HepG2 (cell line): ENCODE data around the gene PFKFB2. TPM values are rescaled to one million over a fixed set of nuclear protein-coding genes. Genes with fewer than 3 reads are reported as not detected.

Source experiments
- GABPA ChIP-seq, 2 experiments: IDR thresholded peaks; 2 replicates each; pipeline ENCODE4 v1.6.1; 2011 to 2016; ENCODE audit warnings: low read depth in 2 of 2, low read length in 1 of 2, missing biosample characterization in 1 of 2, missing genetic modification characterization in 1 of 2
- HDAC2 ChIP-seq: sonication (generic); formaldehyde crosslinking; IDR thresholded peaks from 2 replicates; pipeline ENCODE4 v1.4.0; 2020; ENCODE audit warnings: missing genetic modification reagents
- HES4 ChIP-seq: sonication (generic); formaldehyde crosslinking; IDR thresholded peaks from 2 replicates; pipeline ENCODE4 v1.9.0; 2021; ENCODE audit warnings: mild to moderate bottlenecking, missing genetic modification reagents, borderline replicate concordance
- POGZ ChIP-seq: sonication (generic); formaldehyde crosslinking; IDR thresholded peaks from 2 replicates; pipeline ENCODE4 v1.4.0; 2020; ENCODE audit warnings: mild to moderate bottlenecking, missing genetic modification reagents
- RARG ChIP-seq: sonication (generic); formaldehyde crosslinking; IDR thresholded peaks from 2 replicates; pipeline ENCODE4 v1.4.0; 2020; ENCODE audit warnings: low read depth, mild to moderate bottlenecking, missing genetic modification reagents
- SALL1 ChIP-seq: sonication (generic); formaldehyde crosslinking; IDR thresholded peaks from 2 replicates; pipeline ENCODE4 v1.8.0; 2022; ENCODE audit warnings: mild to moderate bottlenecking, missing genetic modification reagents
- TRIM24 ChIP-seq: sonication (generic); formaldehyde crosslinking; IDR thresholded peaks from 2 replicates; pipeline ENCODE4 v1.8.0; 2022; ENCODE audit warnings: mild to moderate bottlenecking, missing genetic modification reagents
- ZBTB1 ChIP-seq: sonication (generic); formaldehyde crosslinking; IDR thresholded peaks from 2 replicates; pipeline ENCODE4 v1.4.0; 2020; ENCODE audit warnings: missing genetic modification reagents, borderline replicate concordance
- ZIK1 ChIP-seq: sonication (generic); formaldehyde crosslinking; IDR thresholded peaks from 2 replicates; pipeline ENCODE4 v1.5.0; 2020; ENCODE audit warnings: mild to moderate bottlenecking, low read depth, missing genetic modification reagents, borderline replicate concordance
- ZNF703 ChIP-seq: sonication (generic); formaldehyde crosslinking; IDR thresholded peaks from 2 replicates; pipeline ENCODE4 v1.5.1; 2020; ENCODE audit warnings: missing genetic modification reagents, mild to moderate bottlenecking, moderate library complexity, borderline replicate concordance
- ZNF761 ChIP-seq: sonication (generic); formaldehyde crosslinking; conservative IDR thresholded peaks from 2 replicates; pipeline ENCODE4 v1.4.0; 2020; ENCODE audit warnings: mild to moderate bottlenecking, missing genetic modification reagents
- polyA plus RNA-seq, 8 experiments: library from polyadenylated mRNA; depleted of rRNA in 3 of 8; stranded (reverse) in 7 of 8; unstranded in 1 of 8; fragments of >200 nt; fragmentation: Illumina TruSeq in 4 of 8; extraction: Trizol in 4 of 8; gene quantifications; 2 replicates each; pipeline versions ENCODE4 v1.2.1 to v1.2.3, GENCODE V29; 2011 to 2016; ENCODE audit warnings: low read depth in 4 of 8, missing spikeins in 1 of 8, mixed read lengths in 1 of 8; ENCODE audit not compliant: insufficient read depth in 1 of 8
- total RNA-seq, 5 experiments: library from RNA; depleted of rRNA; stranded (reverse); fragments of >200 nt; fragmentation: Illumina TruSeq; extraction: Trizol; gene quantifications; 2 replicates each; pipeline ENCODE4 v1.2.3, GENCODE V29; 2016; ENCODE audit warnings: low read depth in 1 of 5
- TF ChIP-seq, protein P1 (sequence below): sonication (generic); formaldehyde crosslinking; IDR thresholded peaks from 2 replicates; pipeline ENCODE4 v1.4.0; 2020; ENCODE audit warnings: missing genetic modification reagents, borderline replicate concordance
- TF ChIP-seq, protein P2 (sequence below): sonication (generic); formaldehyde crosslinking; IDR thresholded peaks from 2 replicates; pipeline ENCODE4 v1.4.0; 2020; ENCODE audit warnings: missing genetic modification reagents, borderline replicate concordance
- TF ChIP-seq, protein P3 (sequence below): sonication (generic); formaldehyde crosslinking; IDR thresholded peaks from 2 replicates; pipeline ENCODE4 v1.4.0; 2020; ENCODE audit warnings: missing genetic modification reagents
- TF ChIP-seq, protein P4 (sequence below): sonication (generic); formaldehyde crosslinking; IDR thresholded peaks from 2 replicates; pipeline ENCODE4 v1.8.1; 2023; ENCODE audit warnings: mild to moderate bottlenecking, missing genetic modification reagents
- TF ChIP-seq, protein P5 (sequence below): sonication (generic); formaldehyde crosslinking; IDR thresholded peaks from 2 replicates; pipeline ENCODE4 v1.4.0; 2020; ENCODE audit warnings: missing genetic modification reagents
- TF ChIP-seq, protein P6 (sequence below): sonication (generic); formaldehyde crosslinking; IDR thresholded peaks from 2 replicates; pipeline ENCODE4 v1.4.0; 2020; ENCODE audit warnings: mild to moderate bottlenecking, low read depth, missing genetic modification reagents

PFKFB2 gene
- total and polyA plus RNA-seq, 2 of the 13 experiments (the other 11 are each of a cell fraction or from before 2014, with no cell fraction given) = 4.6 to 10.6 TPM

DNA sequence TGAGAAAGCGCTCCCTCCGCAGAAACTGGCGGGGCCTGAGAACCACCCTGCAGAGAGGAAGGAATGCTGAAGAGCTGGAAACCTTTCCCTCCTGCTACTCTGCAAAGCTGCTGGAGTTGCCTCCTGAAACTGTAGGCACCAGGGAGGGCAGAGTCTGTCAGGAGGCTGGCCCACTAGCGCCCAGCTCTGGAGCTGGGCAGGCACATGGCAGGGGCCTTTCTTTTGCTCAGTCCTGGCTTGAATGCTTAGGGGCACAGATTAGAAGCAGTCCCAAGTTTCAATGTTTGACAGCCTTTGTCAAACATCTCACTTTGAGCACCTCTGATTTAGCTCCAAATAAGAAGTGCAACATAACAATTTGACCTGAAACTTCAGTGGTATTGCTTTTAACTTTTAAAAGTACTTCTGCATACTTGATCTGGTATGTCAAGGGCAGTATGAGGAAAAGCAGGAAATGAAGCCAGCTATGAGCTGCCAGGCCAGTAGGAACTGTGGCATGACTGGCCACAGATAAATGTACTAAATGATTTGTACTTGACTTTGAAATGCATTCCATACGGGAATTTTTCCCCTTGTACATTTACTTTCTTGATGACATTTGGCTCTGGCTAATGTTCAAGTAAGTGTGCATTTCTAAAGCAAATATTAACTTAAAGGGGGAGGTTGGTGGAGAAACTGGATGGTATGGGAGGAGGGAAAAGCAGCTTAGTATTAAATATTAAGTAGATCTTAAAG is 27.8 kb upstream of the PFKFB2 start (continued):
- TF ChIP-seq, protein P1, sequence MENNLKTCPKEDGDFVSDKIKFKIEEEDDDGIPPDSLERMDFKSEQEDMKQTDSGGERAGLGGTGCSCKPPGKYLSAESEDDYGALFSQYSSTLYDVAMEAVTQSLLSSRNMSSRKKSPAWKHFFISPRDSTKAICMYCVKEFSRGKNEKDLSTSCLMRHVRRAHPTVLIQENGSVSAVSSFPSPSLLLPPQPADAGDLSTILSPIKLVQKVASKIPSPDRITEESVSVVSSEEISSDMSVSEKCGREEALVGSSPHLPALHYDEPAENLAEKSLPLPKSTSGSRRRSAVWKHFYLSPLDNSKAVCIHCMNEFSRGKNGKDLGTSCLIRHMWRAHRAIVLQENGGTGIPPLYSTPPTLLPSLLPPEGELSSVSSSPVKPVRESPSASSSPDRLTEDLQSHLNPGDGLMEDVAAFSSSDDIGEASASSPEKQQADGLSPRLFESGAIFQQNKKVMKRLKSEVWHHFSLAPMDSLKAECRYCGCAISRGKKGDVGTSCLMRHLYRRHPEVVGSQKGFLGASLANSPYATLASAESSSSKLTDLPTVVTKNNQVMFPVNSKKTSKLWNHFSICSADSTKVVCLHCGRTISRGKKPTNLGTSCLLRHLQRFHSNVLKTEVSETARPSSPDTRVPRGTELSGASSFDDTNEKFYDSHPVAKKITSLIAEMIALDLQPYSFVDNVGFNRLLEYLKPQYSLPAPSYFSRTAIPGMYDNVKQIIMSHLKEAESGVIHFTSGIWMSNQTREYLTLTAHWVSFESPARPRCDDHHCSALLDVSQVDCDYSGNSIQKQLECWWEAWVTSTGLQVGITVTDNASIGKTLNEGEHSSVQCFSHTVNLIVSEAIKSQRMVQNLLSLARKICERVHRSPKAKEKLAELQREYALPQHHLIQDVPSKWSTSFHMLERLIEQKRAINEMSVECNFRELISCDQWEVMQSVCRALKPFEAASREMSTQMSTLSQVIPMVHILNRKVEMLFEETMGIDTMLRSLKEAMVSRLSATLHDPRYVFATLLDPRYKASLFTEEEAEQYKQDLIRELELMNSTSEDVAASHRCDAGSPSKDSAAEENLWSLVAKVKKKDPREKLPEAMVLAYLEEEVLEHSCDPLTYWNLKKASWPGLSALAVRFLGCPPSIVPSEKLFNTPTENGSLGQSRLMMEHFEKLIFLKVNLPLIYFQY (CRISPR knock-in tag) = no peak
- TF ChIP-seq HDAC2 (CRISPR knock-in tag) = peak; percentile 89
- no peak for TF ChIP-seq TRIM24 (CRISPR knock-in tag)
- no peak for TF ChIP-seq HES4 (CRISPR knock-in tag)
- TF ChIP-seq, protein P2, sequence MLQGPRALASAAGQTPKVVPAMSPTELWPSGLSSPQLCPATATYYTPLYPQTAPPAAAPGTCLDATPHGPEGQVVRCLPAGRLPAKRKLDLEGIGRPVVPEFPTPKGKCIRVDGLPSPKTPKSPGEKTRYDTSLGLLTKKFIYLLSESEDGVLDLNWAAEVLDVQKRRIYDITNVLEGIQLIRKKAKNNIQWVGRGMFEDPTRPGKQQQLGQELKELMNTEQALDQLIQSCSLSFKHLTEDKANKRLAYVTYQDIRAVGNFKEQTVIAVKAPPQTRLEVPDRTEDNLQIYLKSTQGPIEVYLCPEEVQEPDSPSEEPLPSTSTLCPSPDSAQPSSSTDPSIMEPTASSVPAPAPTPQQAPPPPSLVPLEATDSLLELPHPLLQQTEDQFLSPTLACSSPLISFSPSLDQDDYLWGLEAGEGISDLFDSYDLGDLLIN (CRISPR knock-in tag) = no peak
- TF ChIP-seq ZNF703 (CRISPR knock-in tag) = no peak
- TF ChIP-seq RARG (CRISPR knock-in tag) = no peak
- TF ChIP-seq, protein P3, sequence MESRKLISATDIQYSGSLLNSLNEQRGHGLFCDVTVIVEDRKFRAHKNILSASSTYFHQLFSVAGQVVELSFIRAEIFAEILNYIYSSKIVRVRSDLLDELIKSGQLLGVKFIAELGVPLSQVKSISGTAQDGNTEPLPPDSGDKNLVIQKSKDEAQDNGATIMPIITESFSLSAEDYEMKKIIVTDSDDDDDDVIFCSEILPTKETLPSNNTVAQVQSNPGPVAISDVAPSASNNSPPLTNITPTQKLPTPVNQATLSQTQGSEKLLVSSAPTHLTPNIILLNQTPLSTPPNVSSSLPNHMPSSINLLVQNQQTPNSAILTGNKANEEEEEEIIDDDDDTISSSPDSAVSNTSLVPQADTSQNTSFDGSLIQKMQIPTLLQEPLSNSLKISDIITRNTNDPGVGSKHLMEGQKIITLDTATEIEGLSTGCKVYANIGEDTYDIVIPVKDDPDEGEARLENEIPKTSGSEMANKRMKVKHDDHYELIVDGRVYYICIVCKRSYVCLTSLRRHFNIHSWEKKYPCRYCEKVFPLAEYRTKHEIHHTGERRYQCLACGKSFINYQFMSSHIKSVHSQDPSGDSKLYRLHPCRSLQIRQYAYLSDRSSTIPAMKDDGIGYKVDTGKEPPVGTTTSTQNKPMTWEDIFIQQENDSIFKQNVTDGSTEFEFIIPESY = no peak
- TF ChIP-seq GABPA (IDR thresholded peaks at IDR 0.05; ENCODE audit: low read depth, low read length) = no peak
- peak; percentile 20; the same call in 1 of the 2 replicates for TF ChIP-seq GABPA (CRISPR knock-in tag; IDR thresholded peaks at IDR 0.05; ENCODE audit: low read depth)
- no peak for TF ChIP-seq ZIK1 (CRISPR knock-in tag)
- TF ChIP-seq, protein P4, sequence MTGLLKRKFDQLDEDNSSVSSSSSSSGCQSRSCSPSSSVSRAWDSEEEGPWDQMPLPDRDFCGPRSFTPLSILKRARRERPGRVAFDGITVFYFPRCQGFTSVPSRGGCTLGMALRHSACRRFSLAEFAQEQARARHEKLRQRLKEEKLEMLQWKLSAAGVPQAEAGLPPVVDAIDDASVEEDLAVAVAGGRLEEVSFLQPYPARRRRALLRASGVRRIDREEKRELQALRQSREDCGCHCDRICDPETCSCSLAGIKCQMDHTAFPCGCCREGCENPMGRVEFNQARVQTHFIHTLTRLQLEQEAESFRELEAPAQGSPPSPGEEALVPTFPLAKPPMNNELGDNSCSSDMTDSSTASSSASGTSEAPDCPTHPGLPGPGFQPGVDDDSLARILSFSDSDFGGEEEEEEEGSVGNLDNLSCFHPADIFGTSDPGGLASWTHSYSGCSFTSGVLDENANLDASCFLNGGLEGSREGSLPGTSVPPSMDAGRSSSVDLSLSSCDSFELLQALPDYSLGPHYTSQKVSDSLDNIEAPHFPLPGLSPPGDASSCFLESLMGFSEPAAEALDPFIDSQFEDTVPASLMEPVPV (CRISPR knock-in tag) = no peak
- no peak for TF ChIP-seq ZBTB1 (CRISPR knock-in tag)
- TF ChIP-seq ZNF761 (CRISPR knock-in tag) = no peak
- no peak for TF ChIP-seq POGZ (CRISPR knock-in tag)
- TF ChIP-seq, protein P5, sequence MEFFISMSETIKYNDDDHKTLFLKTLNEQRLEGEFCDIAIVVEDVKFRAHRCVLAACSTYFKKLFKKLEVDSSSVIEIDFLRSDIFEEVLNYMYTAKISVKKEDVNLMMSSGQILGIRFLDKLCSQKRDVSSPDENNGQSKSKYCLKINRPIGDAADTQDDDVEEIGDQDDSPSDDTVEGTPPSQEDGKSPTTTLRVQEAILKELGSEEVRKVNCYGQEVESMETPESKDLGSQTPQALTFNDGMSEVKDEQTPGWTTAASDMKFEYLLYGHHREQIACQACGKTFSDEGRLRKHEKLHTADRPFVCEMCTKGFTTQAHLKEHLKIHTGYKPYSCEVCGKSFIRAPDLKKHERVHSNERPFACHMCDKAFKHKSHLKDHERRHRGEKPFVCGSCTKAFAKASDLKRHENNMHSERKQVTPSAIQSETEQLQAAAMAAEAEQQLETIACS = no peak
- TF ChIP-seq, protein P6, sequence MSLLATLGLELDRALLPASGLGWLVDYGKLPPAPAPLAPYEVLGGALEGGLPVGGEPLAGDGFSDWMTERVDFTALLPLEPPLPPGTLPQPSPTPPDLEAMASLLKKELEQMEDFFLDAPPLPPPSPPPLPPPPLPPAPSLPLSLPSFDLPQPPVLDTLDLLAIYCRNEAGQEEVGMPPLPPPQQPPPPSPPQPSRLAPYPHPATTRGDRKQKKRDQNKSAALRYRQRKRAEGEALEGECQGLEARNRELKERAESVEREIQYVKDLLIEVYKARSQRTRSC = no peak
- TF ChIP-seq SALL1 (CRISPR knock-in tag) = peak; percentile 2; the same call in 1 of the 2 replicates
